ENCODE measurements around the gene TSSK6. TPM values are rescaled to one million over a fixed set of nuclear protein-coding genes. Genes with fewer than 3 reads are reported as not detected.

TSSK6 gene
- total and polyA plus RNA-seq, 10 of the 15 experiments (the other 5 are each of a cell fraction or from before 2014, with no cell fraction given), result 0.06 to 3.6 (median 0.98) TPM; not detected in 2

GRCh38 chr19:19513682-19514081 is 1.7 kb downstream of the TSSK6 start (continued):
- TF ChIP-seq CEBPB (IDR thresholded peaks at IDR 0.05; ENCODE audit: borderline replicate concordance in 1 of 2, low read depth in 2 of 2, low read length in 2 of 2) (no peak), GATAD2B (conservative IDR thresholded peaks at IDR 0.05; ENCODE audit: low read depth) (no peak), GABPA (IDR thresholded peaks at IDR 0.05; ENCODE audit: low read depth) (no peak), SPI1 (IDR thresholded peaks at IDR 0.05; ENCODE audit: borderline replicate concordance, insufficient read depth, low read depth, low read length) (no peak), JUNB (IDR thresholded peaks at IDR 0.05) (no peak), TBL1XR1 (IDR thresholded peaks at IDR 0.05; ENCODE audit: low read depth, low read length) (no peak), CBFB (IDR thresholded peaks at IDR 0.05; ENCODE audit: low read depth) (no peak), ZSCAN29 (IDR thresholded peaks at IDR 0.05) (no peak), RCOR1 (conservative IDR thresholded peaks at IDR 0.05; ENCODE audit: low read depth, low read length) (no peak), STAT3 (IDR thresholded peaks at IDR 0.05; ENCODE audit: low read depth, low read length) (no peak)

- POLR2A ChIA-PET, result interaction anchor here (1.2 kb wide), 1 partner anchor 18 kb away, joined by 3 read pairs; no protein-coding TSS in a partner anchor
- Histone ChIP-seq H3K9me3 (replicated peaks; ENCODE audit: control insufficient read depth, insufficient read depth, low read length) (no peaks in the 10 kb centered on the region), H3K9ac (ENCODE audit: control insufficient read depth, insufficient read depth, low read length) (no peak overlapping the region), H4K20me1 (ENCODE audit: control insufficient read depth, insufficient read depth) (no peaks in the 10 kb centered on the region), H3K36me3 (ENCODE audit: control insufficient read depth in 2 of 2, insufficient read depth in 2 of 2, low read length in 1 of 2) (peaks cover 2 to 7% of the 10 kb centered on the region in 2 experiments), H3K79me2 (ENCODE audit: control insufficient read depth, insufficient read depth, low read length) (no peaks in the 10 kb centered on the region; the same call in 1 of the 2 replicates), H3K4me2 (ENCODE audit: control insufficient read depth, insufficient read depth) (no peak overlapping the region), H3K27ac (ENCODE audit: control insufficient read depth, insufficient read depth) (no peak overlapping the region), H2AFZ (ENCODE audit: control insufficient read depth, low read depth, low read length) (no peak overlapping the region), H3K4me3 (no peak overlapping the region), H3K27me3 (replicated peaks in 1 of 2; ENCODE audit: control insufficient read depth in 2 of 2, insufficient read depth in 2 of 2, low read length in 1 of 2) (no peaks in the 10 kb centered on the region), H3K4me1 (ENCODE audit: control insufficient read depth, insufficient read depth, low read length) (no peaks in the 10 kb centered on the region)
- RAD21 ChIA-PET (ENCODE audit: unreplicated experiment), result no interaction called here
- in situ Hi-C loops (cut with MboI) (no loop called here), intact Hi-C loops (cut with micrococcal nuclease; ENCODE audit: unreplicated experiment) (no loop called here)
- DNase-seq (ENCODE audit: low read depth, low spot score), result no peak
- CTCF ChIA-PET, result no interaction called here
- no peak for TF ChIP-seq MEF2B (IDR thresholded peaks at IDR 0.05; ENCODE audit: partially characterized antibody, poor library complexity, severe bottlenecking)
- 0 out of 2 replicates have a peak, but pooled peaks have one; percentile 61 for TF ChIP-seq POLR2A (IDR thresholded peaks at IDR 0.05; ENCODE audit: low read depth, low read length)
- SMC1A ChIA-PET (ENCODE audit: uncharacterized antibody, unreplicated experiment), result no interaction called here
- peak; percentile 11; the same call in 1 of the 3 replicates for ATAC-seq
- no TSS peak for BruUV-seq (replicated peaks)
- no peak for FAIRE-seq
- WGBS (ENCODE audit: insufficient coverage, insufficient replicate concordance, low lambda C conversion rate, missing lambda C conversion rate), result 87% methylated on average over 6 of the region's 6 CpGs
Measured at GRCh38 chr19:19510432-19510831, 4.9 kb downstream of the TSSK6 start.

Measured in GM12878 (cell line).